Measurements from ENCODE around the gene BCAP31. TPM values are rescaled to one million over a fixed set of nuclear protein-coding genes. Genes with fewer than 3 reads are reported as not detected.

The BCAP31 gene
- total RNA-seq, 2 experiments from 2014 or later, result 43.0 to 72.0 TPM

DNA sequence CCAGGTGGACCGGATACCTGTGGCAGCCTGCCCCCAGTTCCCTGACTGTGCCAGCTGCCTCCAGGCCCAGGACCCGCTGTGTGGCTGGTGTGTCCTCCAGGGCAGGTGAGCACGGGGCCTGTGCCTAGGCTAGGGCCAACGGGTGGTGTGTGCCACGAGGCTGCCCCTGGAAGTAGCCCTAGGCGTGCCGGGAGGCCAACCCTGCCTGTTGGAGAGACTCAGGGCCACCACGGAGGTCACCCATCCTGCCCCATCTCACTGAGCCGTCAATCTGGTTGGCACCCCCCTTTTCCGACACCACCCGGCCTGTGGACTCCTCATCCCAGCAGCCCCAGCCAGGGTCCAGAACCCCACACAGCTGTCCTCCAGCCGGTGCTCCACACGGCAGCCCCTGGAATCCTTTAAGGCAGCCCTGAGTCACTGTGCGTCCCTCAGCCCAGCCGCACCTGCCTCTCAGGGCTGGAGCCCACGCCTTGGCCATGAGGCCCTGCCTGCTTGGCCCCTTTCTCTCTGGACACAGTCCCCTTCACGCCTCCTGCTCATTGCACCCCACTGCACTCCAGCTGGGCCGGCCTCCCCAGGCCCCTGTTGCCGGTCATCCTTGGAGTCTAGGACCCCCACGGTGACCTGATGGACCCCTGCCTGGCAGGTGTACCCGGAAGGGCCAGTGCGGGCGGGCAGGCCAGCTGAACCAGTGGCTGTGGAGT, 45.1 kb upstream of the BCAP31 start:
- Histone ChIP-seq H4K20me1 (ENCODE audit: insufficient read depth, low read length) (no peaks in the 10 kb centered on the region), H3K9me2 (ENCODE audit: insufficient read depth, low read length) (no peaks in the 10 kb centered on the region), H3K79me2 (ENCODE audit: insufficient read depth, low read depth, low read length) (no peaks in the 10 kb centered on the region), H3K4me3 (ENCODE audit: low read depth, low read length, poor library complexity, severe bottlenecking) (no peak overlapping the region), H3K27ac (ENCODE audit: low read depth, low read length, poor library complexity, severe bottlenecking) (no peak overlapping the region), H3K4me2 (ENCODE audit: low read length) (no peak overlapping the region), H3K36me3 (ENCODE audit: insufficient read depth, low read length) (no peaks in the 10 kb centered on the region), H3K4me1 (ENCODE audit: insufficient read depth, low read length, poor library complexity, severe bottlenecking) (peaks cover 6% of the 10 kb centered on the region), H3K9me3 (ENCODE audit: low read length) (no peaks in the 10 kb centered on the region), H2AFZ (ENCODE audit: low read length) (no peak overlapping the region)
- TF ChIP-seq EZH2phosphoT487 (IDR thresholded peaks at IDR 0.05; ENCODE audit: borderline replicate concordance, low read depth, low read length), result no peak
- TF ChIP-seq, protein P1, sequence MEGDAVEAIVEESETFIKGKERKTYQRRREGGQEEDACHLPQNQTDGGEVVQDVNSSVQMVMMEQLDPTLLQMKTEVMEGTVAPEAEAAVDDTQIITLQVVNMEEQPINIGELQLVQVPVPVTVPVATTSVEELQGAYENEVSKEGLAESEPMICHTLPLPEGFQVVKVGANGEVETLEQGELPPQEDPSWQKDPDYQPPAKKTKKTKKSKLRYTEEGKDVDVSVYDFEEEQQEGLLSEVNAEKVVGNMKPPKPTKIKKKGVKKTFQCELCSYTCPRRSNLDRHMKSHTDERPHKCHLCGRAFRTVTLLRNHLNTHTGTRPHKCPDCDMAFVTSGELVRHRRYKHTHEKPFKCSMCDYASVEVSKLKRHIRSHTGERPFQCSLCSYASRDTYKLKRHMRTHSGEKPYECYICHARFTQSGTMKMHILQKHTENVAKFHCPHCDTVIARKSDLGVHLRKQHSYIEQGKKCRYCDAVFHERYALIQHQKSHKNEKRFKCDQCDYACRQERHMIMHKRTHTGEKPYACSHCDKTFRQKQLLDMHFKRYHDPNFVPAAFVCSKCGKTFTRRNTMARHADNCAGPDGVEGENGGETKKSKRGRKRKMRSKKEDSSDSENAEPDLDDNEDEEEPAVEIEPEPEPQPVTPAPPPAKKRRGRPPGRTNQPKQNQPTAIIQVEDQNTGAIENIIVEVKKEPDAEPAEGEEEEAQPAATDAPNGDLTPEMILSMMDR (conservative IDR thresholded peaks at IDR 0.05; ENCODE audit: low read length), result no peak
- intact Hi-C loops (cut with micrococcal nuclease; ENCODE audit: unreplicated experiment), result loop anchor here (10.0 kb wide), 2 partner anchors 65 to 85 kb away; partner anchors contain the start of genes PDZD4 and SLC6A8
- ChIA-PET CTCF (ENCODE audit: unreplicated experiment) (no interaction called here), POLR2A (no interaction called here)
- DNase-seq (ENCODE audit: low spot score), result no peak
- no TSS peak for BruUV-seq (replicated peaks)

DNA sequence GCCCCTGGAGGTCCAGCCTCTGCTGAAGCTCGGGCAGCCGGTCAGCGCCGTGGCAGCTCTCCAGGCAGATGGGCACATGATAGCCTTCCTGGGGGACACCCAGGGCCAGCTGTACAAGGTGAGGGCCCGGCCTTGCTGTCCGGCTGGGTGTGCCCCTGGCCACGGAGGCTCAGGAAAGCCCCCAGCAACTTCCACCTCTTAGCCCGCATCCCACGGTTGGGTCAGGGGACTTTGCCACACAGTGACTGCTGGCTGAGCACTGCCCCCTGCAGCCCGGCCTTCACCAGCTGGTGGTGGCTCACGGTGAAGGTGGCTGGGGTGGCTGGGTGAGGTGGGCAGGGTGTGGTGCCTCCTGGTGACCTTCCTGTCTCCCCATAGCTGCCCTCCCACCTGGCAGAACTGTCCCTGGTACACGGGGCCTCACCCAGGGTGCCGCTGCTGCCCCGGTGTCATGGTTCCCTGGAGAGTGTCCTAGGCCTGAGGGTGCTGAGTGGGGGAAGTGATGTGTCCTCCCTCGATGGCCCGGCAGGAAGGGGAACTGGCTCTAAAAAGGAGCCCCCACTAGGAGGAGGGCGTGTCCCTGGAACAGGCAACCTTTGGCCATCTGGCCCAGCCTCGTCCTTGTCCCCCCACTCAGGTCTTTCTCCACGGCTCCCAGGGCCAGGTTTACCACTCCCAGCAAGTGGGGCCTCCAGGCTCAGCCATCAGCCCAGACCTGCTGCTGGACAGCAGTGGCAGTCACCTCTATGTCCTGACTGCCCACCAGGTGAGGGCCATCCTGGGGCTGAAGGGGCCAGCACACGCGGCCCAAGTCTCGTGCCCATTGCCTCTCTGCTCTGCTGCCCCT, 44.3 kb upstream of the BCAP31 start:
- Histone ChIP-seq H3K36me3 (ENCODE audit: insufficient read depth, low read length) (no peaks in the 10 kb centered on the region), H3K27ac (ENCODE audit: low read depth, low read length, poor library complexity, severe bottlenecking) (no peak overlapping the region), H3K4me3 (ENCODE audit: low read depth, low read length, poor library complexity, severe bottlenecking) (no peak overlapping the region), H3K9me2 (ENCODE audit: insufficient read depth, low read length) (no peaks in the 10 kb centered on the region), H3K9me3 (ENCODE audit: low read length) (no peaks in the 10 kb centered on the region), H4K20me1 (ENCODE audit: insufficient read depth, low read length) (no peaks in the 10 kb centered on the region), H3K4me1 (ENCODE audit: insufficient read depth, low read length, poor library complexity, severe bottlenecking) (peaks cover 6% of the 10 kb centered on the region), H3K79me2 (ENCODE audit: insufficient read depth, low read depth, low read length) (no peaks in the 10 kb centered on the region), H2AFZ (ENCODE audit: low read length) (no peak overlapping the region), H3K4me2 (ENCODE audit: low read length) (no peak overlapping the region)
- POLR2A ChIA-PET, result no interaction called here
- intact Hi-C loops (cut with micrococcal nuclease; ENCODE audit: unreplicated experiment), result loop anchor here (10.0 kb wide), 2 partner anchors 66 to 84 kb away; partner anchors contain the start of genes PDZD4 and SLC6A8
- DNase-seq (ENCODE audit: low spot score), result no peak
- TF ChIP-seq EZH2phosphoT487 (IDR thresholded peaks at IDR 0.05; ENCODE audit: borderline replicate concordance, low read depth, low read length), result no peak
- TF ChIP-seq, protein P1 (conservative IDR thresholded peaks at IDR 0.05; ENCODE audit: low read length), result no peak
- CTCF ChIA-PET (ENCODE audit: unreplicated experiment), result no interaction called here
- no TSS peak for BruUV-seq (replicated peaks)

Data from OCI-LY7 (cell line).